Upper lobe of left lung (tissue), 6 donors: ENCODE results near the gene PGM5. TPM values are rescaled to one million over a fixed set of nuclear protein-coding genes. Genes with fewer than 3 reads are reported as not detected.
A peak's percentile ranks its signal among the peaks of the same experiment; 100 is the strongest.

Experiments used
- ATAC-seq, 2 donors: fragments of 200-7000 bp; cut with Tn5 transposase; one replicate each; pipeline ENCODE4 v1.9.1; 2022; ENCODE audit warnings: mild to moderate bottlenecking in 2 of 2, moderate library complexity in 2 of 2; ENCODE audit not compliant: low FRiP score in 2 of 2
- DNase-seq, 2 donors: peaks; one replicate each; pipeline ENCODE4 v3.0.0-alpha.2; 2019 to 2020
- H3K27ac ChIP-seq, 4 donors: fragments of 200-600 bp; sonication (generic); one replicate each; pipeline ENCODE4 v1.5.1; 2016 to 2019
- H3K27me3 ChIP-seq, 4 donors: fragments of 200-600 bp; sonication (generic); one replicate each; pipeline ENCODE4 v1.5.1; 2017 to 2019
- H3K36me3 ChIP-seq, 4 donors: fragments of 200-600 bp; sonication (generic); one replicate each; pipeline ENCODE4 v1.5.1; 2016 to 2019
- H3K4me1 ChIP-seq, 4 donors: fragments of 200-600 bp; sonication (generic); one replicate each; pipeline ENCODE4 v1.5.1; 2018 to 2019
- H3K4me3 ChIP-seq, 4 donors: fragments of 200-600 bp; sonication (generic); one replicate each; pipeline ENCODE4 v1.5.1; 2017 to 2019; ENCODE audit warnings: mild to moderate bottlenecking in 2 of 4, moderate library complexity in 1 of 4
- H3K9me3 ChIP-seq, 4 donors: fragments of 200-600 bp; sonication (generic); one replicate each; pipeline ENCODE4 v1.5.1; 2018 to 2019
- CTCF ChIP-seq, 6 experiments: fragments of 450-650 bp in 4 of 6; fragments of 200-600 bp in 2 of 6; sonication (generic) in 2 of 6; IDR thresholded peaks; one replicate each; pipeline ENCODE4 v1.5.1; 2016 to 2019; ENCODE audit warnings: antibody characterized with exemption in 6 of 6
- EP300 ChIP-seq, 4 donors: sonication (generic); formaldehyde crosslinking; IDR thresholded peaks; one replicate each; pipeline ENCODE4 v1.5.1; 2017; ENCODE audit warnings: antibody characterized with exemption in 4 of 4, control low read depth in 2 of 4
- POLR2A ChIP-seq, 4 donors: fragments of 450-650 bp; IDR thresholded peaks; one replicate each; pipeline ENCODE4 v1.5.1; 2016 to 2017; ENCODE audit warnings: antibody characterized with exemption in 4 of 4, mild to moderate bottlenecking in 2 of 4
- POLR2AphosphoS5 ChIP-seq, 2 donors: sonication (generic); formaldehyde crosslinking; IDR thresholded peaks; one replicate each; pipeline ENCODE4 v1.5.1; 2017; ENCODE audit warnings: antibody characterized with exemption in 2 of 2
- WGBS, 2 donors: methylation state at CpG; one replicate each; pipeline ENCODE4 v1.1.5; 2017 to 2018; 5-methylcytosine and 5-hydroxymethylcytosine counted together
- total RNA-seq, 6 donors: library from RNA; depleted of rRNA in 4 of 6; stranded (reverse); fragments of >200 nt in 4 of 6; gene quantifications; one replicate each; pipeline versions ENCODE4 v1.1.0 to v1.2.1, GENCODE V29; 2016 to 2021
- donor health status: DM: no; HTN: no; CAD: no; lungs with moderate emphysema.
- donor health status: DM: no; HTN: yes; CAD: no; lungs with severe emphysema.

PGM5 gene
- total RNA-seq, 6 donors from 2014 or later: 9.4 to 32.1 (median 16.0) TPM

- no peaks in the 10 kb centered on the region for H3K4me1 ChIP-seq
- ATAC-seq: no peak
- no peaks in the 10 kb centered on the region for H3K36me3 ChIP-seq
- 83 to 91% methylated on average over 3 of the region's 3 CpGs for WGBS, 2 donors
- no peaks in the 10 kb centered on the region for H3K27me3 ChIP-seq
- TF ChIP-seq POLR2A (IDR thresholded peaks at IDR 0.05): no peak
- H3K9me3 ChIP-seq: no peaks in the 10 kb centered on the region
- no peak overlapping the region for H3K4me3 ChIP-seq
- DNase-seq: no peak
- no peak overlapping the region for H3K27ac ChIP-seq
Observed at GRCh38 chr9:68417762-68418161, 61.4 kb downstream of the PGM5 start.

GRCh38 chr9:68418259-68418845 is 61.9 kb downstream of the PGM5 start:
- Histone ChIP-seq H3K36me3 (no peaks in the 10 kb centered on the region), H3K9me3 (no peaks in the 10 kb centered on the region), H3K27ac (no peak overlapping the region), H3K27me3 (no peaks in the 10 kb centered on the region), H3K4me3 (no peak overlapping the region), H3K4me1 (no peaks in the 10 kb centered on the region)
- DNase-seq (peak in 1 of 2 donors; percentile 29), ATAC-seq (no peak)
- 81 to 84% methylated on average over 8 to 11 of the region's 11 CpGs for WGBS, 2 donors
- TF ChIP-seq POLR2A (IDR thresholded peaks at IDR 0.05): no peak
- TF ChIP-seq POLR2AphosphoS5 (IDR thresholded peaks at IDR 0.05): no peak
- no peak for TF ChIP-seq EP300 (IDR thresholded peaks at IDR 0.05)

GRCh38 chr9:68419901-68420300 is 63.5 kb downstream of the PGM5 start:
- no peak overlapping the region for H3K4me3 ChIP-seq
- no peaks in the 10 kb centered on the region for H3K36me3 ChIP-seq
- no peak overlapping the region for H3K27ac ChIP-seq
- no peak for DNase-seq
- TF ChIP-seq POLR2A (IDR thresholded peaks at IDR 0.05) (no peak), EP300 (IDR thresholded peaks at IDR 0.05) (no peak), POLR2AphosphoS5 (IDR thresholded peaks at IDR 0.05) (no peak), CTCF (IDR thresholded peaks at IDR 0.05) (no peak)
- ATAC-seq: no peak
- H3K9me3 ChIP-seq: no peaks in the 10 kb centered on the region
- H3K27me3 ChIP-seq: no peaks in the 10 kb centered on the region
- H3K4me1 ChIP-seq: no peaks in the 10 kb centered on the region
- 70 to 81% methylated on average over 2 to 3 of the region's 3 CpGs for WGBS, 2 donors

- Histone ChIP-seq H3K4me3 (no peak overlapping the region), H3K4me1 (no peaks in the 10 kb centered on the region), H3K27ac (no peak overlapping the region), H3K9me3 (no peaks in the 10 kb centered on the region), H3K36me3 (no peaks in the 10 kb centered on the region), H3K27me3 (no peaks in the 10 kb centered on the region)
- TF ChIP-seq EP300 (IDR thresholded peaks at IDR 0.05) (no peak), CTCF (IDR thresholded peaks at IDR 0.05) (no peak), POLR2AphosphoS5 (IDR thresholded peaks at IDR 0.05) (no peak), POLR2A (IDR thresholded peaks at IDR 0.05) (no peak)
- WGBS, 2 donors: 57 to 73% methylated on average over 1 of the region's 1 CpG
- no peak for ATAC-seq
- no peak for DNase-seq
Observed at GRCh38 chr9:68426755-68427154, 70.3 kb downstream of the PGM5 start.

- no peak for ATAC-seq
- Histone ChIP-seq H3K4me3 (no peak overlapping the region), H3K36me3 (no peaks in the 10 kb centered on the region), H3K9me3 (no peaks in the 10 kb centered on the region), H3K4me1 (no peaks in the 10 kb centered on the region), H3K27ac (no peak overlapping the region), H3K27me3 (no peaks in the 10 kb centered on the region)
- DNase-seq: no peak
- TF ChIP-seq CTCF (IDR thresholded peaks at IDR 0.05): no peak
- TF ChIP-seq POLR2AphosphoS5 (IDR thresholded peaks at IDR 0.05): no peak
- TF ChIP-seq POLR2A (IDR thresholded peaks at IDR 0.05): no peak
- TF ChIP-seq EP300 (IDR thresholded peaks at IDR 0.05): no peak
Observed at GRCh38 chr9:68427216-68427977, 71.0 kb downstream of the PGM5 start.

- ATAC-seq: no peak
- no peak overlapping the region for H3K27ac ChIP-seq
- DNase-seq: no peak
- no peak overlapping the region for H3K4me3 ChIP-seq
- no peaks in the 10 kb centered on the region for H3K36me3 ChIP-seq
- H3K27me3 ChIP-seq: no peaks in the 10 kb centered on the region
- no peak for TF ChIP-seq POLR2A (IDR thresholded peaks at IDR 0.05)
- no peaks in the 10 kb centered on the region for H3K4me1 ChIP-seq
- no peaks in the 10 kb centered on the region for H3K9me3 ChIP-seq
- WGBS, 2 donors: 66 to 73% methylated on average over 2 of the region's 2 CpGs
Observed at GRCh38 chr9:68428481-68428880, 72.1 kb downstream of the PGM5 start.
